Astrocyte (in vitro differentiated cells and primary cell): Measurements from ENCODE around the gene REEP1. TPM values are rescaled to one million over a fixed set of nuclear protein-coding genes. Genes with fewer than 3 reads are reported as not detected.

ENCODE experiments used
- DNase-seq: peaks from one replicate; pipeline ENCODE4 v3.0.0-alpha.2; 2010; ENCODE audit warnings: low read depth
- FAIRE-seq: peaks from 2 replicates; lab custom pipeline; 2011; peaks lifted over from hg19 to GRCh38; lab: Jason Lieb, UNC
- H2AFZ ChIP-seq: 2 replicates; pipeline ENCODE4 v1.6.0; 2012; ENCODE audit warnings: low read depth, low read length, inconsistent platforms
- H3K27ac ChIP-seq: 2 replicates; pipeline ENCODE4 v1.5.1; 2011; ENCODE audit warnings: low read depth, low read length, inconsistent platforms
- H3K27me3 ChIP-seq: 2 replicates; pipeline ENCODE4 v1.6.0; 2011; ENCODE audit warnings: low read length, inconsistent platforms; ENCODE audit not compliant: insufficient read depth
- H3K36me3 ChIP-seq: 2 replicates; pipeline ENCODE4 v1.5.1; 2011; ENCODE audit warnings: low read length, inconsistent platforms; ENCODE audit not compliant: insufficient read depth
- H3K4me1 ChIP-seq: 2 replicates; pipeline ENCODE4 v1.5.1; 2011; ENCODE audit warnings: low read length, inconsistent platforms; ENCODE audit not compliant: insufficient read depth
- H3K4me2 ChIP-seq: 2 replicates; pipeline ENCODE4 v1.6.0; 2012; ENCODE audit warnings: low read length, inconsistent platforms
- H3K4me3 ChIP-seq: 2 replicates; pipeline ENCODE4 v1.5.1; 2011; ENCODE audit warnings: low read depth, mild to moderate bottlenecking, low read length, inconsistent platforms; ENCODE audit not compliant: insufficient read depth
- H3K79me2 ChIP-seq: 2 replicates; pipeline ENCODE4 v1.6.0; 2012; ENCODE audit warnings: mild to moderate bottlenecking, low read length, inconsistent platforms; ENCODE audit not compliant: insufficient read depth
- H3K9ac ChIP-seq: 2 replicates; pipeline ENCODE4 v1.6.0; 2012; ENCODE audit warnings: mild to moderate bottlenecking, low read length, inconsistent platforms
- H3K9me3 ChIP-seq: 2 replicates; pipeline ENCODE4 v1.5.1; 2012; ENCODE audit warnings: low read depth, mild to moderate bottlenecking, low read length, inconsistent platforms; ENCODE audit not compliant: insufficient read depth
- H4K20me1 ChIP-seq: 2 replicates; pipeline ENCODE4 v1.6.0; 2012; ENCODE audit warnings: low read length, inconsistent platforms; ENCODE audit not compliant: insufficient read depth
- H3K27ac Mint-ChIP-seq: one replicate; pipeline ENCODE4 v1.8.0; 2021; ENCODE audit warnings: mild to moderate bottlenecking, mixed read lengths; ENCODE audit not compliant: unreplicated experiment
- H3K27me3 Mint-ChIP-seq: one replicate; pipeline ENCODE4 v1.8.0; 2021; ENCODE audit warnings: low read depth, mixed read lengths; ENCODE audit not compliant: unreplicated experiment
- H3K36me3 Mint-ChIP-seq: one replicate; pipeline ENCODE4 v1.8.0; 2021; ENCODE audit warnings: low read depth, mixed read lengths; ENCODE audit not compliant: unreplicated experiment
- H3K4me1 Mint-ChIP-seq: one replicate; pipeline ENCODE4 v1.8.0; 2021; ENCODE audit warnings: low read depth, mixed read lengths; ENCODE audit not compliant: unreplicated experiment
- H3K4me3 Mint-ChIP-seq: one replicate; pipeline ENCODE4 v1.8.0; 2021; ENCODE audit warnings: mild to moderate bottlenecking, moderate library complexity, mixed read lengths; ENCODE audit not compliant: unreplicated experiment
- H3K9me3 Mint-ChIP-seq: one replicate; pipeline ENCODE4 v1.8.0; 2021; ENCODE audit warnings: mild to moderate bottlenecking, mixed read lengths; ENCODE audit not compliant: unreplicated experiment
- CTCF ChIP-seq: IDR thresholded peaks from 2 replicates; pipeline ENCODE4 v1.5.1; 2011; ENCODE audit warnings: low read depth, mild to moderate bottlenecking, inconsistent platforms, low read length, moderate library complexity; ENCODE audit not compliant: insufficient read depth
- EZH2 ChIP-seq: IDR thresholded peaks from 2 replicates; pipeline ENCODE4 v1.6.1; 2012; ENCODE audit warnings: mild to moderate bottlenecking, low read length, inconsistent platforms; ENCODE audit not compliant: insufficient read depth
- total RNA-seq: library from RNA; stranded (reverse); gene quantifications from 2 replicates; pipeline ENCODE4 v1.2.1, GENCODE V29; 2021

Gene REEP1
- total RNA-seq, 1 donor from 2014 or later = 0.61 TPM

- H3K27ac ChIP-seq = no peak overlapping the region
- H3K4me2 ChIP-seq = no peak overlapping the region
- H2AFZ ChIP-seq = no peak overlapping the region
- H4K20me1 ChIP-seq = no peaks in the 10 kb centered on the region
- no peaks in the 10 kb centered on the region for H3K79me2 ChIP-seq
- no peaks in the 10 kb centered on the region for H3K36me3 ChIP-seq
- Mint-ChIP-seq H3K9me3 (peaks cover 2% of the 10 kb centered on the region), H3K27ac (no peak overlapping the region), H3K4me1 (peaks cover under 1% of the 10 kb centered on the region), H3K4me3 (no peak overlapping the region), H3K36me3 (peaks cover 3% of the 10 kb centered on the region), H3K27me3 (peaks cover 65% of the 10 kb centered on the region)
- TF ChIP-seq CTCF (no peak), EZH2 (no peak)
- no peak overlapping the region for H3K4me3 ChIP-seq
- no peak overlapping the region for H3K9ac ChIP-seq
- DNase-seq (no peak), FAIRE-seq (no peak)
- no peaks in the 10 kb centered on the region for H3K9me3 ChIP-seq
- peaks cover 23% of the 10 kb centered on the region for H3K27me3 ChIP-seq
- H3K4me1 ChIP-seq = no peaks in the 10 kb centered on the region
These were observed 6.0 kb downstream of the REEP1 start for GRCh38 chr2:86331384-86331783.

- Histone ChIP-seq H3K9ac (no peak overlapping the region), H3K27ac (no peak overlapping the region), H3K79me2 (no peaks in the 10 kb centered on the region), H3K4me3 (no peak overlapping the region), H3K36me3 (no peaks in the 10 kb centered on the region), H3K4me2 (no peak overlapping the region), H3K4me1 (no peaks in the 10 kb centered on the region), H4K20me1 (no peaks in the 10 kb centered on the region), H3K27me3 (peaks cover 16% of the 10 kb centered on the region), H3K9me3 (no peaks in the 10 kb centered on the region), H2AFZ (no peak overlapping the region)
- FAIRE-seq (no peak), DNase-seq (no peak)
- Mint-ChIP-seq H3K27ac (no peak overlapping the region), H3K4me3 (no peak overlapping the region), H3K9me3 (peaks cover 2% of the 10 kb centered on the region), H3K27me3 (peaks cover 56% of the 10 kb centered on the region), H3K4me1 (no peaks in the 10 kb centered on the region), H3K36me3 (peaks cover 3% of the 10 kb centered on the region)
- TF ChIP-seq EZH2 (no peak), CTCF (no peak)
These were observed 7.4 kb downstream of the REEP1 start for GRCh38 chr2:86330001-86330400.

GRCh38 chr2:86323273-86324021 is 14.0 kb downstream of the REEP1 start:
- H3K4me1 Mint-ChIP-seq = no peaks in the 10 kb centered on the region

More at GRCh38 chr2:86323273-86324021, 14.0 kb downstream of the REEP1 start:
- Histone ChIP-seq H3K4me3 (no peak overlapping the region), H3K4me2 (no peak overlapping the region), H2AFZ (no peak overlapping the region), H4K20me1 (no peaks in the 10 kb centered on the region), H3K27me3 (no peaks in the 10 kb centered on the region), H3K36me3 (no peaks in the 10 kb centered on the region), H3K79me2 (no peaks in the 10 kb centered on the region), H3K9me3 (no peaks in the 10 kb centered on the region), H3K4me1 (no peaks in the 10 kb centered on the region), H3K27ac (no peak overlapping the region), H3K9ac (no peak overlapping the region)
- FAIRE-seq (no peak), DNase-seq (no peak)
- H3K36me3 Mint-ChIP-seq = no peaks in the 10 kb centered on the region
- no peak for TF ChIP-seq CTCF
- TF ChIP-seq EZH2 = no peak
- H3K4me3 Mint-ChIP-seq = no peak overlapping the region
- H3K9me3 Mint-ChIP-seq = peaks cover 2% of the 10 kb centered on the region
- H3K27ac Mint-ChIP-seq = no peak overlapping the region
- H3K27me3 Mint-ChIP-seq = peaks cover 25% of the 10 kb centered on the region
